HepG2 (cell line): ENCODE data around the gene PIM3. TPM values are rescaled to one million over a fixed set of nuclear protein-coding genes. Genes with fewer than 3 reads are reported as not detected.

Experiments used
- BHLHE40 ChIP-seq: IDR thresholded peaks from 2 replicates; pipeline ENCODE4 v1.6.1; 2011; ENCODE audit warnings: low read length, improper control_type of control experiment
- GFI1 ChIP-seq: sonication (generic); formaldehyde crosslinking; IDR thresholded peaks from 2 replicates; pipeline ENCODE4 v1.5.0; 2020; ENCODE audit warnings: missing genetic modification reagents, mild to moderate bottlenecking, borderline replicate concordance
- HMG20B ChIP-seq: conservative IDR thresholded peaks from 2 replicates; pipeline ENCODE4 v1.6.1; 2016; ENCODE audit warnings: missing genetic modification reagents, missing compliant biosample characterization
- HOXA3 ChIP-seq: sonication (generic); formaldehyde crosslinking; IDR thresholded peaks from 2 replicates; pipeline ENCODE4 v1.5.0; 2020; ENCODE audit warnings: missing genetic modification reagents
- JUN ChIP-seq: sonication (generic); formaldehyde crosslinking; IDR thresholded peaks from 2 replicates; pipeline ENCODE4 v1.4.0; 2020; ENCODE audit warnings: mild to moderate bottlenecking, missing genetic modification reagents
- KDM5B ChIP-seq: sonication (generic); formaldehyde crosslinking; IDR thresholded peaks from 2 replicates; pipeline ENCODE4 v1.4.0; 2020; ENCODE audit warnings: missing genetic modification reagents, mild to moderate bottlenecking, borderline replicate concordance
- STAG1 ChIP-seq: sonication (generic); formaldehyde crosslinking; IDR thresholded peaks from 2 replicates; pipeline ENCODE4 v1.4.0; 2020; ENCODE audit warnings: missing genetic modification reagents
- ZMAT3 ChIP-seq: sonication (generic); formaldehyde crosslinking; conservative IDR thresholded peaks from 2 replicates; pipeline ENCODE4 v1.7.0; 2021; ENCODE audit warnings: missing genetic modification reagents
- ZMYM3 ChIP-seq: sonication (generic); formaldehyde crosslinking; IDR thresholded peaks from 2 replicates; pipeline ENCODE4 v1.5.1; 2020; ENCODE audit warnings: mild to moderate bottlenecking, missing genetic modification reagents
- ZNF274 ChIP-seq: sonication (generic); formaldehyde crosslinking; IDR thresholded peaks from 2 replicates; pipeline ENCODE4 v1.5.1; 2020; ENCODE audit warnings: mild to moderate bottlenecking, missing genetic modification reagents
- ZNF530 ChIP-seq: sonication (generic); formaldehyde crosslinking; IDR thresholded peaks from 2 replicates; pipeline ENCODE4 v1.5.0; 2020; ENCODE audit warnings: low read depth, mild to moderate bottlenecking, missing genetic modification reagents
- ZNF572 ChIP-seq: sonication (generic); formaldehyde crosslinking; IDR thresholded peaks from 2 replicates; pipeline ENCODE4 v1.5.1; 2020; ENCODE audit warnings: mild to moderate bottlenecking, missing genetic modification reagents
- ZNF607 ChIP-seq: sonication (generic); formaldehyde crosslinking; IDR thresholded peaks from 2 replicates; pipeline ENCODE4 v1.5.1; 2020; ENCODE audit warnings: missing genetic modification reagents, mild to moderate bottlenecking, borderline replicate concordance
- ZNF792 ChIP-seq: IDR thresholded peaks from 2 replicates; pipeline ENCODE4 v1.6.1; 2016
- polyA plus RNA-seq, 8 experiments: library from polyadenylated mRNA; depleted of rRNA in 3 of 8; stranded (reverse) in 7 of 8; unstranded in 1 of 8; fragments of >200 nt; fragmentation: Illumina TruSeq in 4 of 8; extraction: Trizol in 4 of 8; gene quantifications; 2 replicates each; pipeline versions ENCODE4 v1.2.1 to v1.2.3, GENCODE V29; 2011 to 2016; ENCODE audit warnings: low read depth in 4 of 8, missing spikeins in 1 of 8, mixed read lengths in 1 of 8; ENCODE audit not compliant: insufficient read depth in 1 of 8
- total RNA-seq, 5 experiments: library from RNA; depleted of rRNA; stranded (reverse); fragments of >200 nt; fragmentation: Illumina TruSeq; extraction: Trizol; gene quantifications; 2 replicates each; pipeline ENCODE4 v1.2.3, GENCODE V29; 2016; ENCODE audit warnings: low read depth in 1 of 5
- TF ChIP-seq, protein P1 (sequence below): sonication (generic); formaldehyde crosslinking; IDR thresholded peaks from 2 replicates; pipeline ENCODE4 v1.4.0; 2020; ENCODE audit warnings: mild to moderate bottlenecking, missing genetic modification reagents
- TF ChIP-seq, protein P2 (sequence below): sonication (generic); formaldehyde crosslinking; IDR thresholded peaks from 2 replicates; pipeline ENCODE4 v1.4.0; 2020; ENCODE audit warnings: missing genetic modification reagents
- TF ChIP-seq, protein P3 (sequence below): sonication (generic); formaldehyde crosslinking; conservative IDR thresholded peaks from 2 replicates; pipeline ENCODE4 v1.4.0; 2020; ENCODE audit warnings: missing genetic modification reagents
- TF ChIP-seq, protein P4 (sequence below): sonication (generic); formaldehyde crosslinking; IDR thresholded peaks from 2 replicates; pipeline ENCODE4 v1.4.0; 2020; ENCODE audit warnings: missing genetic modification reagents
- TF ChIP-seq, protein P5 (sequence below): sonication (generic); formaldehyde crosslinking; IDR thresholded peaks from 2 replicates; pipeline ENCODE4 v1.8.0; 2022; ENCODE audit warnings: mild to moderate bottlenecking, missing genetic modification reagents; ENCODE audit not compliant: insufficient replicate concordance
- TF ChIP-seq, protein P6 (sequence below): sonication (generic); formaldehyde crosslinking; IDR thresholded peaks from 2 replicates; pipeline ENCODE4 v1.8.1; 2023; ENCODE audit warnings: missing genetic modification reagents, inconsistent platforms, borderline replicate concordance

Gene PIM3
- total and polyA plus RNA-seq, 2 of the 13 experiments (the other 11 are each of a cell fraction or from before 2014, with no cell fraction given): 21.6 to 31.2 TPM

DNA sequence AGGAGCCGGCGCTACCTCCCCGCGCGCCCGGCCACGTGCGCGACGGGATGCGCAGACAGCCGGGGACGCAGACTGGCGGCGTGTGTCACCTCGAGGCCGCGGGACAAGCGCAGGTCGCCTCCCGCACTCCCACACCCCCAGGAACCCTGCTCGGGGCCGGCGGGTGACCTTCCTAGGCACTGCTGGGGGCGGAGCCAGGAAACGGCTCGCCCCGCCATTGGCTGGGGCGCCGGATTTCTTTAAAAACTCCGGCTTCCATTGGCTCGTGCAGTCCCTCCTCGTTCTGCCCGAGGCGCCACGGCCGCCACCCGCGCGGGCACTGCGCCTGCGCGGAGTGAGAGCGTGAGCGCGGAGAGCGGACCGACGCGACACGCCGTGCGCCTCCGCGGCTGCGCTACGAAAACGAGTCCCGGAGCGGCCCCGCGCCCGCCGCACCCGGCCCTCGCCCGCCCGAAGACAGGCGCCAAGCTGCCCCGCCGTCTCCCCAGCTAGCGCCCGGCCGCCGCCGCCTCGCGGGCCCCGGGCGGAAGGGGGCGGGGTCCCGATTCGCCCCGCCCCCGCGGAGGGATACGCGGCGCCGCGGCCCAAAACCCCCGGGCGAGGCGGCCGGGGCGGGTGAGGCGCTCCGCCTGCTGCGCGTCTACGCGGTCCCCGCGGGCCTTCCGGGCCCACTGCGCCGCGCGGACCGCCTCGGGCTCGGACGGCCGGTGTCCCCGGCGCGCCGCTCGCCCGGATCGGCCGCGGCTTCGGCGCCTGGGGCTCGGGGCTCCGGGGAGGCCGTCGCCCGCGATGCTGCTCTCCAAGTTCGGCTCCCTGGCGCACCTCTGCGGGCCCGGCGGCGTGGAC, at the start of gene PIM3 (continued):
- TF ChIP-seq ZMAT3 (CRISPR knock-in tag) (peak; percentile 97; the same call in 1 of the 2 replicates), ZMYM3 (CRISPR knock-in tag) (no peak), STAG1 (CRISPR knock-in tag) (no peak; the same call in 1 of the 2 replicates), JUN (no peak), ZNF530 (no peak), BHLHE40 (peak; percentile 69), ZNF572 (CRISPR knock-in tag) (no peak), GFI1 (no peak), ZNF607 (peak; percentile 90), ZNF274 (CRISPR knock-in tag) (no peak), ZNF792 (CRISPR knock-in tag) (0 out of 2 replicates have a peak, but pooled peaks have one; percentile 58), KDM5B (peak; percentile 96), HOXA3 (peak; percentile 52), HMG20B (CRISPR knock-in tag) (peak; percentile 50; the same call in 1 of the 2 replicates)
- TF ChIP-seq, protein P1, sequence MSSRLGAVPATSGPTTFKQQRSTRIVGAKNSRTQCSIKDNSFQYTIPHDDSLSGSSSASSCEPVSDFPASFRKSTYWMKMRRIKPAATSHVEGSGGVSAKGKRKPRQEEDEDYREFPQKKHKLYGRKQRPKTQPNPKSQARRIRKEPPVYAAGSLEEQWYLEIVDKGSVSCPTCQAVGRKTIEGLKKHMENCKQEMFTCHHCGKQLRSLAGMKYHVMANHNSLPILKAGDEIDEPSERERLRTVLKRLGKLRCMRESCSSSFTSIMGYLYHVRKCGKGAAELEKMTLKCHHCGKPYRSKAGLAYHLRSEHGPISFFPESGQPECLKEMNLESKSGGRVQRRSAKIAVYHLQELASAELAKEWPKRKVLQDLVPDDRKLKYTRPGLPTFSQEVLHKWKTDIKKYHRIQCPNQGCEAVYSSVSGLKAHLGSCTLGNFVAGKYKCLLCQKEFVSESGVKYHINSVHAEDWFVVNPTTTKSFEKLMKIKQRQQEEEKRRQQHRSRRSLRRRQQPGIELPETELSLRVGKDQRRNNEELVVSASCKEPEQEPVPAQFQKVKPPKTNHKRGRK (CRISPR knock-in tag): no peak
- TF ChIP-seq, protein P2, sequence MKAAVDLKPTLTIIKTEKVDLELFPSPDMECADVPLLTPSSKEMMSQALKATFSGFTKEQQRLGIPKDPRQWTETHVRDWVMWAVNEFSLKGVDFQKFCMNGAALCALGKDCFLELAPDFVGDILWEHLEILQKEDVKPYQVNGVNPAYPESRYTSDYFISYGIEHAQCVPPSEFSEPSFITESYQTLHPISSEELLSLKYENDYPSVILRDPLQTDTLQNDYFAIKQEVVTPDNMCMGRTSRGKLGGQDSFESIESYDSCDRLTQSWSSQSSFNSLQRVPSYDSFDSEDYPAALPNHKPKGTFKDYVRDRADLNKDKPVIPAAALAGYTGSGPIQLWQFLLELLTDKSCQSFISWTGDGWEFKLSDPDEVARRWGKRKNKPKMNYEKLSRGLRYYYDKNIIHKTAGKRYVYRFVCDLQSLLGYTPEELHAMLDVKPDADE: no peak
- TF ChIP-seq, protein P3, sequence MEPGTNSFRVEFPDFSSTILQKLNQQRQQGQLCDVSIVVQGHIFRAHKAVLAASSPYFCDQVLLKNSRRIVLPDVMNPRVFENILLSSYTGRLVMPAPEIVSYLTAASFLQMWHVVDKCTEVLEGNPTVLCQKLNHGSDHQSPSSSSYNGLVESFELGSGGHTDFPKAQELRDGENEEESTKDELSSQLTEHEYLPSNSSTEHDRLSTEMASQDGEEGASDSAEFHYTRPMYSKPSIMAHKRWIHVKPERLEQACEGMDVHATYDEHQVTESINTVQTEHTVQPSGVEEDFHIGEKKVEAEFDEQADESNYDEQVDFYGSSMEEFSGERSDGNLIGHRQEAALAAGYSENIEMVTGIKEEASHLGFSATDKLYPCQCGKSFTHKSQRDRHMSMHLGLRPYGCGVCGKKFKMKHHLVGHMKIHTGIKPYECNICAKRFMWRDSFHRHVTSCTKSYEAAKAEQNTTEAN (CRISPR knock-in tag): peak; percentile 26
- TF ChIP-seq, protein P4, sequence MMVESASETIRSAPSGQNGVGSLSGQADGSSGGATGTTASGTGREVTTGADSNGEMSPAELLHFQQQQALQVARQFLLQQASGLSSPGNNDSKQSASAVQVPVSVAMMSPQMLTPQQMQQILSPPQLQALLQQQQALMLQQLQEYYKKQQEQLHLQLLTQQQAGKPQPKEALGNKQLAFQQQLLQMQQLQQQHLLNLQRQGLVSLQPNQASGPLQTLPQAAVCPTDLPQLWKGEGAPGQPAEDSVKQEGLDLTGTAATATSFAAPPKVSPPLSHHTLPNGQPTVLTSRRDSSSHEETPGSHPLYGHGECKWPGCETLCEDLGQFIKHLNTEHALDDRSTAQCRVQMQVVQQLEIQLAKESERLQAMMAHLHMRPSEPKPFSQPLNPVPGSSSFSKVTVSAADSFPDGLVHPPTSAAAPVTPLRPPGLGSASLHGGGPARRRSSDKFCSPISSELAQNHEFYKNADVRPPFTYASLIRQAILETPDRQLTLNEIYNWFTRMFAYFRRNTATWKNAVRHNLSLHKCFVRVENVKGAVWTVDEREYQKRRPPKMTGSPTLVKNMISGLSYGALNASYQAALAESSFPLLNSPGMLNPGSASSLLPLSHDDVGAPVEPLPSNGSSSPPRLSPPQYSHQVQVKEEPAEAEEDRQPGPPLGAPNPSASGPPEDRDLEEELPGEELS (CRISPR knock-in tag): no peak; the same call in 1 of the 2 replicates
- TF ChIP-seq, protein P5, sequence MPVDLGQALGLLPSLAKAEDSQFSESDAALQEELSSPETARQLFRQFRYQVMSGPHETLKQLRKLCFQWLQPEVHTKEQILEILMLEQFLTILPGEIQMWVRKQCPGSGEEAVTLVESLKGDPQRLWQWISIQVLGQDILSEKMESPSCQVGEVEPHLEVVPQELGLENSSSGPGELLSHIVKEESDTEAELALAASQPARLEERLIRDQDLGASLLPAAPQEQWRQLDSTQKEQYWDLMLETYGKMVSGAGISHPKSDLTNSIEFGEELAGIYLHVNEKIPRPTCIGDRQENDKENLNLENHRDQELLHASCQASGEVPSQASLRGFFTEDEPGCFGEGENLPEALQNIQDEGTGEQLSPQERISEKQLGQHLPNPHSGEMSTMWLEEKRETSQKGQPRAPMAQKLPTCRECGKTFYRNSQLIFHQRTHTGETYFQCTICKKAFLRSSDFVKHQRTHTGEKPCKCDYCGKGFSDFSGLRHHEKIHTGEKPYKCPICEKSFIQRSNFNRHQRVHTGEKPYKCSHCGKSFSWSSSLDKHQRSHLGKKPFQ (CRISPR knock-in tag): no peak
- TF ChIP-seq, protein P6, sequence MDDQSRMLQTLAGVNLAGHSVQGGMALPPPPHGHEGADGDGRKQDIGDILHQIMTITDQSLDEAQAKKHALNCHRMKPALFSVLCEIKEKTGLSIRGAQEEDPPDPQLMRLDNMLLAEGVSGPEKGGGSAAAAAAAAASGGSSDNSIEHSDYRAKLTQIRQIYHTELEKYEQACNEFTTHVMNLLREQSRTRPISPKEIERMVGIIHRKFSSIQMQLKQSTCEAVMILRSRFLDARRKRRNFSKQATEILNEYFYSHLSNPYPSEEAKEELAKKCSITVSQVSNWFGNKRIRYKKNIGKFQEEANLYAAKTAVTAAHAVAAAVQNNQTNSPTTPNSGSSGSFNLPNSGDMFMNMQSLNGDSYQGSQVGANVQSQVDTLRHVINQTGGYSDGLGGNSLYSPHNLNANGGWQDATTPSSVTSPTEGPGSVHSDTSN (CRISPR knock-in tag): peak; percentile 9; the same call in 1 of the 2 replicates
